Hepatocyte (in vitro differentiated cells): ENCODE data around the gene PIK3R1. TPM values are rescaled to one million over a fixed set of nuclear protein-coding genes. Genes with fewer than 3 reads are reported as not detected.

Experiments used
- DNase-seq: peaks from one replicate; pipeline ENCODE4 v3.0.0-alpha.2; 2016; ENCODE audit warnings: low spot score
- H2AFZ ChIP-seq: fragments of 200-600 bp; sonication (generic); 2 replicates; pipeline ENCODE4 v1.6.0; 2016; ENCODE audit warnings: antibody characterized with exemption, mild to moderate bottlenecking
- H3K27ac ChIP-seq: fragments of 200-600 bp; sonication (generic); 2 replicates; pipeline ENCODE4 v1.5.1; 2016; ENCODE audit warnings: mild to moderate bottlenecking
- H3K27me3 ChIP-seq: fragments of 200-600 bp; sonication (generic); 2 replicates; pipeline ENCODE4 v1.6.1; 2016
- H3K36me3 ChIP-seq: fragments of 200-600 bp; sonication (generic); replicated peaks from 2 replicates; pipeline ENCODE4 v1.5.1; 2016; ENCODE audit warnings: low read depth; ENCODE audit not compliant: insufficient read depth
- H3K4me1 ChIP-seq: fragments of 200-600 bp; sonication (generic); 2 replicates; pipeline ENCODE4 v1.5.1; 2016; ENCODE audit warnings: mild to moderate bottlenecking, moderate library complexity; ENCODE audit not compliant: insufficient read depth
- H3K4me2 ChIP-seq: fragments of 200-600 bp; sonication (generic); 2 replicates; pipeline ENCODE4 v1.6.0; 2016
- H3K4me3 ChIP-seq: fragments of 200-600 bp; sonication (generic); 2 replicates; pipeline ENCODE4 v1.5.1; 2016; ENCODE audit warnings: mild to moderate bottlenecking
- H3K79me2 ChIP-seq: fragments of 200-600 bp; sonication (generic); 2 replicates; pipeline ENCODE4 v1.6.0; 2017; ENCODE audit warnings: mild to moderate bottlenecking
- H3K9me2 ChIP-seq: fragments of 200-600 bp; sonication (generic); replicated peaks from 2 replicates; pipeline ENCODE4 v1.6.0; 2017; ENCODE audit warnings: mild to moderate bottlenecking; ENCODE audit not compliant: insufficient read depth
- H3K9me3 ChIP-seq: fragments of 200-600 bp; sonication (generic); 2 replicates; pipeline ENCODE4 v1.5.1; 2016; ENCODE audit warnings: low read depth, mild to moderate bottlenecking
- H4K20me1 ChIP-seq: fragments of 200-600 bp; sonication (generic); 2 replicates; pipeline ENCODE4 v1.6.0; 2016; ENCODE audit warnings: mild to moderate bottlenecking; ENCODE audit not compliant: insufficient read depth, poor library complexity, severe bottlenecking
- CTCF ChIP-seq: fragments of 200-600 bp; sonication (generic); IDR thresholded peaks from 2 replicates; pipeline ENCODE4 v1.5.1; 2016; ENCODE audit warnings: antibody characterized with exemption, mild to moderate bottlenecking; ENCODE audit not compliant: poor library complexity
- EZH2 ChIP-seq: fragments of 200-600 bp; sonication (generic); IDR thresholded peaks from 2 replicates; pipeline ENCODE4 v1.6.1; 2016; ENCODE audit warnings: antibody characterized with exemption, mild to moderate bottlenecking, borderline replicate concordance
- EZH2phosphoT487 ChIP-seq: fragments of 200-600 bp; sonication (generic); IDR thresholded peaks from one replicate; pipeline ENCODE4 v1.6.1; 2018; ENCODE audit warnings: antibody characterized with exemption, mild to moderate bottlenecking, low read depth, moderate library complexity; ENCODE audit not compliant: unreplicated experiment, severe bottlenecking
- WGBS: methylation state at CpG from one replicate; pipeline ENCODE4 v1.1.6; 2016; ENCODE audit warnings: low lambda C conversion rate; ENCODE audit errors: missing lambda C conversion rate; 5-methylcytosine and 5-hydroxymethylcytosine counted together
- polyA plus RNA-seq: library from polyadenylated mRNA; unstranded; fragments of >200 nt; fragmentation: Nextera tagmentation; extraction: Ambion mirVana; gene quantifications from 2 replicates; pipeline ENCODE4 v1.2.1, GENCODE V29; 2016
- total RNA-seq: library from RNA; depleted of rRNA; stranded (reverse); fragments of >200 nt; gene quantifications from 2 replicates; pipeline ENCODE4 v1.2.3, GENCODE V29; 2014

Gene PIK3R1
- total and polyA plus RNA-seq, 2 experiments from 2014 or later: 38.9 to 109 TPM

- Histone ChIP-seq H4K20me1 (peaks cover 28% of the 10 kb centered on the region), H3K36me3 (no peaks in the 10 kb centered on the region), H3K4me3 (no peak overlapping the region), H3K27ac (no peak overlapping the region), H2AFZ (no peak overlapping the region), H3K27me3 (no peaks in the 10 kb centered on the region), H3K4me1 (peaks cover 16% of the 10 kb centered on the region), H3K79me2 (peaks cover 88% of the 10 kb centered on the region), H3K9me3 (no peaks in the 10 kb centered on the region), H3K9me2 (no peaks in the 10 kb centered on the region), H3K4me2 (no peak overlapping the region)
- TF ChIP-seq CTCF (no peak), EZH2 (no peak)
- 92% methylated on average over 5 of the region's 5 CpGs for WGBS
- no peak for DNase-seq
Measured at GRCh38 chr5:68276740-68277139, 61.2 kb downstream of the PIK3R1 start.

GRCh38 chr5:68277431-68277830 lies 61.9 kb downstream of the PIK3R1 start:
- 86% methylated on average over 5 of the region's 5 CpGs for WGBS
- Histone ChIP-seq H3K4me1 (peaks cover 16% of the 10 kb centered on the region), H3K4me3 (no peak overlapping the region), H3K27me3 (no peaks in the 10 kb centered on the region), H3K79me2 (peaks cover 82% of the 10 kb centered on the region), H4K20me1 (peaks cover 25% of the 10 kb centered on the region), H3K9me2 (no peaks in the 10 kb centered on the region), H3K36me3 (no peaks in the 10 kb centered on the region), H3K27ac (no peak overlapping the region), H3K4me2 (no peak overlapping the region), H3K9me3 (no peaks in the 10 kb centered on the region), H2AFZ (no peak overlapping the region)
- no peak for DNase-seq
- TF ChIP-seq CTCF (no peak), EZH2 (no peak), EZH2phosphoT487 (no peak)

GRCh38 chr5:68279984-68280383 lies 64.4 kb downstream of the PIK3R1 start:
- 82% methylated on average over 4 of the region's 4 CpGs for WGBS
- Histone ChIP-seq H3K79me2 (peaks cover 66% of the 10 kb centered on the region), H3K27me3 (no peaks in the 10 kb centered on the region), H3K36me3 (no peaks in the 10 kb centered on the region), H3K9me3 (no peaks in the 10 kb centered on the region), H3K27ac (no peak overlapping the region), H3K4me3 (no peak overlapping the region), H4K20me1 (peaks cover 7% of the 10 kb centered on the region), H2AFZ (no peak overlapping the region), H3K4me2 (no peak overlapping the region), H3K4me1 (peaks cover 23% of the 10 kb centered on the region), H3K9me2 (no peaks in the 10 kb centered on the region)
- no peak for TF ChIP-seq CTCF
- TF ChIP-seq EZH2phosphoT487: no peak
- no peak for TF ChIP-seq EZH2
- DNase-seq: no peak

- H3K4me3 ChIP-seq: no peak overlapping the region
- peaks cover 52% of the 10 kb centered on the region for H3K79me2 ChIP-seq
- WGBS: 96% methylated on average over 4 of the region's 4 CpGs
- no peaks in the 10 kb centered on the region for H3K9me2 ChIP-seq
- H3K27me3 ChIP-seq: no peaks in the 10 kb centered on the region
- no peak overlapping the region for H3K4me2 ChIP-seq
- no peak for TF ChIP-seq EZH2phosphoT487
- no peak for TF ChIP-seq CTCF
- no peak for TF ChIP-seq EZH2
- DNase-seq: no peak
- no peaks in the 10 kb centered on the region for H3K9me3 ChIP-seq
- H3K27ac ChIP-seq: no peak overlapping the region
- no peaks in the 10 kb centered on the region for H3K36me3 ChIP-seq
- H2AFZ ChIP-seq: no peak overlapping the region
- peaks cover 8% of the 10 kb centered on the region for H4K20me1 ChIP-seq
- H3K4me1 ChIP-seq: peaks cover 40% of the 10 kb centered on the region
Measured at GRCh38 chr5:68282001-68282400, 66.4 kb downstream of the PIK3R1 start.
